HepG2 (cell line): ENCODE data around the gene LIN28A. TPM values are rescaled to one million over a fixed set of nuclear protein-coding genes. Genes with fewer than 3 reads are reported as not detected.
A peak's percentile ranks its signal among the peaks of the same experiment; 100 is the strongest.

Experiments
- HOXD1 ChIP-seq: sonication (generic); formaldehyde crosslinking; IDR thresholded peaks from 2 replicates; pipeline ENCODE4 v1.5.0; 2020; ENCODE audit warnings: missing genetic modification reagents
- IRX3 ChIP-seq: sonication (generic); formaldehyde crosslinking; IDR thresholded peaks from 2 replicates; pipeline ENCODE4 v1.8.1; 2023; ENCODE audit warnings: mild to moderate bottlenecking, low read depth, missing genetic modification reagents, borderline replicate concordance
- KDM2A ChIP-seq: sonication (generic); formaldehyde crosslinking; IDR thresholded peaks from 2 replicates; pipeline ENCODE4 v1.4.0; 2020; ENCODE audit warnings: low read depth, missing genetic modification reagents, borderline replicate concordance
- KDM5A ChIP-seq: fragments of 200-600 bp; sonication (generic); IDR thresholded peaks from 2 replicates; pipeline ENCODE4 v1.7.0; 2018; ENCODE audit warnings: antibody characterized with exemption, mild to moderate bottlenecking, low read length, borderline replicate concordance
- RARA ChIP-seq: IDR thresholded peaks from 2 replicates; pipeline ENCODE4 v1.6.1; 2016; ENCODE audit warnings: missing genetic modification reagents, missing compliant biosample characterization
- RARG ChIP-seq: sonication (generic); formaldehyde crosslinking; IDR thresholded peaks from 2 replicates; pipeline ENCODE4 v1.4.0; 2020; ENCODE audit warnings: low read depth, mild to moderate bottlenecking, missing genetic modification reagents
- THYN1 ChIP-seq: sonication (generic); formaldehyde crosslinking; IDR thresholded peaks from 2 replicates; pipeline ENCODE4 v1.8.1; 2023; ENCODE audit warnings: low read depth, mild to moderate bottlenecking, moderate library complexity, missing genetic modification reagents, borderline replicate concordance
- TOPORS ChIP-seq: sonication (generic); formaldehyde crosslinking; IDR thresholded peaks from 2 replicates; pipeline ENCODE4 v1.8.0; 2023; ENCODE audit warnings: mild to moderate bottlenecking, missing genetic modification reagents
- ZBTB20 ChIP-seq: sonication (generic); formaldehyde crosslinking; IDR thresholded peaks from 2 replicates; pipeline ENCODE4 v1.8.1; 2023; ENCODE audit warnings: missing genetic modification reagents, low read depth, mild to moderate bottlenecking, borderline replicate concordance
- ZBTB21 ChIP-seq: sonication (generic); formaldehyde crosslinking; IDR thresholded peaks from 2 replicates; pipeline ENCODE4 v1.4.0; 2020; ENCODE audit warnings: missing genetic modification reagents
- ZFY ChIP-seq: sonication (generic); formaldehyde crosslinking; IDR thresholded peaks from 2 replicates; pipeline ENCODE4 v1.4.0; 2020; ENCODE audit warnings: missing genetic modification reagents
- ZNF160 ChIP-seq: sonication (generic); formaldehyde crosslinking; IDR thresholded peaks from 2 replicates; pipeline ENCODE4 v1.8.0; 2022; ENCODE audit warnings: mild to moderate bottlenecking, inconsistent platforms, missing genetic modification reagents
- ZNF230 ChIP-seq: sonication (generic); formaldehyde crosslinking; IDR thresholded peaks from 2 replicates; pipeline ENCODE4 v1.4.0; 2020; ENCODE audit warnings: mild to moderate bottlenecking, missing genetic modification reagents
- ZNF547 ChIP-seq: sonication (generic); formaldehyde crosslinking; IDR thresholded peaks from 2 replicates; pipeline ENCODE4 v1.5.1; 2020; ENCODE audit warnings: mild to moderate bottlenecking, missing genetic modification reagents
- ZNF605 ChIP-seq: sonication (generic); formaldehyde crosslinking; IDR thresholded peaks from 2 replicates; pipeline ENCODE4 v1.8.0; 2022; ENCODE audit warnings: mild to moderate bottlenecking, missing genetic modification reagents
- ZNF629 ChIP-seq: sonication (generic); formaldehyde crosslinking; conservative IDR thresholded peaks from 2 replicates; pipeline ENCODE4 v1.5.0; 2020; ENCODE audit warnings: missing genetic modification reagents
- ZNF790 ChIP-seq: sonication (generic); formaldehyde crosslinking; IDR thresholded peaks from 2 replicates; pipeline ENCODE4 v1.8.0; 2022; ENCODE audit warnings: missing genetic modification reagents, mild to moderate bottlenecking, borderline replicate concordance
- ZSCAN9 ChIP-seq: IDR thresholded peaks from 2 replicates; pipeline ENCODE4 v1.6.1; 2016; ENCODE audit warnings: borderline replicate concordance
- polyA plus RNA-seq, 8 experiments: library from polyadenylated mRNA; depleted of rRNA in 3 of 8; stranded (reverse) in 7 of 8; unstranded in 1 of 8; fragments of >200 nt; fragmentation: Illumina TruSeq in 4 of 8; extraction: Trizol in 4 of 8; gene quantifications; 2 replicates each; pipeline versions ENCODE4 v1.2.1 to v1.2.3, GENCODE V29; 2011 to 2016; ENCODE audit warnings: low read depth in 4 of 8, missing spikeins in 1 of 8, mixed read lengths in 1 of 8; ENCODE audit not compliant: insufficient read depth in 1 of 8
- total RNA-seq, 5 experiments: library from RNA; depleted of rRNA; stranded (reverse); fragments of >200 nt; fragmentation: Illumina TruSeq; extraction: Trizol; gene quantifications; 2 replicates each; pipeline ENCODE4 v1.2.3, GENCODE V29; 2016; ENCODE audit warnings: low read depth in 1 of 5
- TF ChIP-seq, protein P1 (sequence below): sonication (generic); formaldehyde crosslinking; IDR thresholded peaks from 2 replicates; pipeline ENCODE4 v1.5.0; 2020; ENCODE audit warnings: mild to moderate bottlenecking, missing genetic modification reagents, borderline replicate concordance
- TF ChIP-seq, protein P2 (sequence below): sonication (generic); formaldehyde crosslinking; IDR thresholded peaks from 2 replicates; pipeline ENCODE4 v1.8.0; 2022; ENCODE audit warnings: mild to moderate bottlenecking, missing genetic modification reagents, borderline replicate concordance
- TF ChIP-seq, protein P3 (sequence below): sonication (generic); formaldehyde crosslinking; IDR thresholded peaks from 2 replicates; pipeline ENCODE4 v1.4.0; 2020; ENCODE audit warnings: missing genetic modification reagents; ENCODE audit errors: not compliant biosample characterization
- TF ChIP-seq, protein P4 (sequence below): sonication (generic); formaldehyde crosslinking; IDR thresholded peaks from 2 replicates; pipeline ENCODE4 v1.4.0; 2020; ENCODE audit warnings: low read depth, mild to moderate bottlenecking, missing genetic modification reagents
- TF ChIP-seq, protein P5 (sequence below): IDR thresholded peaks from 2 replicates; pipeline ENCODE4 v1.6.1; 2016

LIN28A gene
- total and polyA plus RNA-seq, 2 of the 13 experiments (the other 11 are each of a cell fraction or from before 2014, with no cell fraction given): not detected

DNA sequence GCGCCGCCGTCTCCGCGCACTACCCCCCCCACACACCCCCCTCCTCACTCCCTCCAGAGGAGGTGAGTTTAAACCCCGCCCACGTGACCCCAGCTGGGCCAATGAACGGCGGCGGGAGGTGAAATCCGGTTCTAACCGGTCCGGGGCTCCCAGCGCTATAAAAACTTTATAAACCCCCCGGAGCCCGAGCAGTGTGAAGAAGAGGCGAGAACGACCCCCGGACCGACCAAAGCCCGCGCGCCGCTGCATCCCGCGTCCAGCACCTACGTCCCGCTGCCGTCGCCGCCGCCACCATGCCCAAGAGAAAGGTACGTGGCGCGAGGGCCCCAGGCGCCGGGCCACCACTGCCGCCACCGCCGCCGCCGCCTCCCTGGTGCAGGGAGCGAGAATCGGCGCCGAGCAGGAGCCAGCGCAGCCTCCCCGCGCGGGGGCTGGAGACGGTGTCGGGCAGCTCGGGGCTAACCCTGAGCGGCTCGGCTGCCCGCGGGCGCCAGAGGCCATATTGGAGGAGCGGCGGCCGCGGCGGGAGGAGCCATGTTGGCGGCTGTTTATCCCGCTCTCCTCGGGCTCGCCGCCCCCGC lies 61.8 kb downstream of the LIN28A start, which contains the start of gene HMGN2 (continued):
- TF ChIP-seq ZFY: peak; percentile 77
- TF ChIP-seq, protein P1, sequence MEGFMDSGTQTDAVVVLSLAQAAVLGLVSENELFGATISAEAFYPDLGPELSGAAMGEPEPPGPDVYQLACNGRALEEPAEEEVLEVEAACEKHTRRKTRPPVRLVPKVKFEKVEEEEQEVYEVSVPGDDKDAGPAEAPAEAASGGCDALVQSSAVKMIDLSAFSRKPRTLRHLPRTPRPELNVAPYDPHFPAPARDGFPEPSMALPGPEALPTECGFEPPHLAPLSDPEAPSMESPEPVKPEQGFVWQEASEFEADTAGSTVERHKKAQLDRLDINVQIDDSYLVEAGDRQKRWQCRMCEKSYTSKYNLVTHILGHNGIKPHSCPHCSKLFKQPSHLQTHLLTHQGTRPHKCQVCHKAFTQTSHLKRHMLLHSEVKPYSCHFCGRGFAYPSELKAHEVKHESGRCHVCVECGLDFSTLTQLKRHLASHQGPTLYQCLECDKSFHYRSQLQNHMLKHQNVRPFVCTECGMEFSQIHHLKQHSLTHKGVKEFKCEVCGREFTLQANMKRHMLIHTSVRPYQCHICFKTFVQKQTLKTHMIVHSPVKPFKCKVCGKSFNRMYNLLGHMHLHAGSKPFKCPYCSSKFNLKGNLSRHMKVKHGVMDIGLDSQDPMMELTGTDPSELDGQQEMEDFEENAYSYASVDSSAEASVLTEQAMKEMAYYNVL: peak; percentile 33
- no peak; the same call in none of the 2 replicates for TF ChIP-seq ZNF547 (CRISPR knock-in tag)
- no peak for TF ChIP-seq ZNF230
- TF ChIP-seq ZBTB20 (CRISPR knock-in tag): no peak
- TF ChIP-seq RARA: no peak
- TF ChIP-seq, protein P2, sequence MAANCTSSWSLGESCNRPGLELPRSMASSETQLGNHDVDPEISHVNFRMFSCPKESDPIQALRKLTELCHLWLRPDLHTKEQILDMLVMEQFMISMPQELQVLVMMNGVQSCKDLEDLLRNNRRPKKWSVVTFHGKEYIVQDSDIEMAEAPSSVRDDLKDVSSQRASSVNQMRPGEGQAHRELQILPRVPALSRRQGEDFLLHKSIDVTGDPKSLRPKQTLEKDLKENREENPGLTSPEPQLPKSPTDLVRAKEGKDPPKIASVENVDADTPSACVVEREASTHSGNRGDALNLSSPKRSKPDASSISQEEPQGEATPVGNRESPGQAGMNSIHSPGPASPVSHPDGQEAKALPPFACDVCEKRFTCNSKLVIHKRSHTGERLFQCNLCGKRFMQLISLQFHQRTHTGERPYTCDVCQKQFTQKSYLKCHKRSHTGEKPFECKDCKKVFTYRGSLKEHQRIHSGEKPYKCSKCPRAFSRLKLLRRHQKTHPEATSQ (CRISPR knock-in tag): peak; percentile 75; the same call in 1 of the 2 replicates
- no peak for TF ChIP-seq ZBTB21 (CRISPR knock-in tag)
- TF ChIP-seq KDM5A: peak; percentile 49; the same call in 1 of the 2 replicates
- TF ChIP-seq, protein P3, sequence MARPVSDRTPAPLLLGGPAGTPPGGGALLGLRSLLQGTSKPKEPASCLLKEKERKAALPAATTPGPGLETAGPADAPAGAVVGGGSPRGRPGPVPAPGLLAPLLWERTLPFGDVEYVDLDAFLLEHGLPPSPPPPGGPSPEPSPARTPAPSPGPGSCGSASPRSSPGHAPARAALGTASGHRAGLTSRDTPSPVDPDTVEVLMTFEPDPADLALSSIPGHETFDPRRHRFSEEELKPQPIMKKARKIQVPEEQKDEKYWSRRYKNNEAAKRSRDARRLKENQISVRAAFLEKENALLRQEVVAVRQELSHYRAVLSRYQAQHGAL (CRISPR knock-in tag): peak; percentile 29
- no peak for TF ChIP-seq ZNF160 (CRISPR knock-in tag)
- TF ChIP-seq ZNF629: peak; percentile 30; the same call in 1 of the 2 replicates
- TF ChIP-seq ZSCAN9 (CRISPR knock-in tag): 0 out of 2 replicates have a peak, but pooled peaks have one; percentile 2
- peak; percentile 78; the same call in 1 of the 2 replicates for TF ChIP-seq TOPORS (CRISPR knock-in tag)
- peak; percentile 71; the same call in 1 of the 2 replicates for TF ChIP-seq ZNF790 (CRISPR knock-in tag)
- 0 out of 2 replicates have a peak, but pooled peaks have one; percentile 18 for TF ChIP-seq ZNF605 (CRISPR knock-in tag)
- TF ChIP-seq, protein P4, sequence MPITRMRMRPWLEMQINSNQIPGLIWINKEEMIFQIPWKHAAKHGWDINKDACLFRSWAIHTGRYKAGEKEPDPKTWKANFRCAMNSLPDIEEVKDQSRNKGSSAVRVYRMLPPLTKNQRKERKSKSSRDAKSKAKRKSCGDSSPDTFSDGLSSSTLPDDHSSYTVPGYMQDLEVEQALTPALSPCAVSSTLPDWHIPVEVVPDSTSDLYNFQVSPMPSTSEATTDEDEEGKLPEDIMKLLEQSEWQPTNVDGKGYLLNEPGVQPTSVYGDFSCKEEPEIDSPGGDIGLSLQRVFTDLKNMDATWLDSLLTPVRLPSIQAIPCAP: 0 out of 2 replicates have a peak, but pooled peaks have one; percentile 36
- peak; percentile 74; the same call in 1 of the 2 replicates for TF ChIP-seq IRX3 (CRISPR knock-in tag)
- TF ChIP-seq, protein P5, sequence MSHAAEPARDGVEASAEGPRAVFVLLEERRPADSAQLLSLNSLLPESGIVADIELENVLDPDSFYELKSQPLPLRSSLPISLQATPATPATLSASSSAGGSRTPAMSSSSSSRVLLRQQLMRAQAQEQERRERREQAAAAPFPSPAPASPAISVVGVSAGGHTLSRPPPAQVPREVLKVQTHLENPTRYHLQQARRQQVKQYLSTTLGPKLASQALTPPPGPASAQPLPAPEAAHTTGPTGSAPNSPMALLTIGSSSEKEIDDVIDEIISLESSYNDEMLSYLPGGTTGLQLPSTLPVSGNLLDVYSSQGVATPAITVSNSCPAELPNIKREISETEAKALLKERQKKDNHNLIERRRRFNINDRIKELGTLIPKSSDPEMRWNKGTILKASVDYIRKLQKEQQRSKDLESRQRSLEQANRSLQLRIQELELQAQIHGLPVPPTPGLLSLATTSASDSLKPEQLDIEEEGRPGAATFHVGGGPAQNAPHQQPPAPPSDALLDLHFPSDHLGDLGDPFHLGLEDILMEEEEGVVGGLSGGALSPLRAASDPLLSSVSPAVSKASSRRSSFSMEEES (CRISPR knock-in tag): 0 out of 2 replicates have a peak, but pooled peaks have one; percentile 17
- 0 out of 2 replicates have a peak, but pooled peaks have one; percentile 55 for TF ChIP-seq RARG (CRISPR knock-in tag)
- peak; percentile 32; the same call in 1 of the 2 replicates for TF ChIP-seq KDM2A
- TF ChIP-seq HOXD1 (CRISPR knock-in tag): no peak
- TF ChIP-seq THYN1: 0 out of 2 replicates have a peak, but pooled peaks have one; percentile 29
